AG09309 (cell line): ENCODE measurements around the gene TTC9C.
"Not testable (repeated sequence)": the region's sequence is repeated elsewhere in the genome, so short reads cannot be mapped to it uniquely, and the experiment has no call there.

ENCODE experiments used
- DNase-seq: peaks from one replicate; pipeline ENCODE4 v3.0.0-alpha.2; 2010; ENCODE audit warnings: low read depth
- H3K4me3 ChIP-seq: 2 replicates; pipeline ENCODE4 v1.5.1; 2011; ENCODE audit warnings: mild to moderate bottlenecking, low read depth, low read length, moderate library complexity; ENCODE audit not compliant: control insufficient read depth
- TF ChIP-seq, protein P1 (sequence below): IDR thresholded peaks from 2 replicates; pipeline ENCODE4 v1.5.1; 2011; ENCODE audit warnings: mild to moderate bottlenecking, low read depth, low read length, inconsistent platforms; ENCODE audit not compliant: insufficient read depth, control insufficient read depth; ENCODE audit errors: missing control alignments

Gene TTC9C

DNA sequence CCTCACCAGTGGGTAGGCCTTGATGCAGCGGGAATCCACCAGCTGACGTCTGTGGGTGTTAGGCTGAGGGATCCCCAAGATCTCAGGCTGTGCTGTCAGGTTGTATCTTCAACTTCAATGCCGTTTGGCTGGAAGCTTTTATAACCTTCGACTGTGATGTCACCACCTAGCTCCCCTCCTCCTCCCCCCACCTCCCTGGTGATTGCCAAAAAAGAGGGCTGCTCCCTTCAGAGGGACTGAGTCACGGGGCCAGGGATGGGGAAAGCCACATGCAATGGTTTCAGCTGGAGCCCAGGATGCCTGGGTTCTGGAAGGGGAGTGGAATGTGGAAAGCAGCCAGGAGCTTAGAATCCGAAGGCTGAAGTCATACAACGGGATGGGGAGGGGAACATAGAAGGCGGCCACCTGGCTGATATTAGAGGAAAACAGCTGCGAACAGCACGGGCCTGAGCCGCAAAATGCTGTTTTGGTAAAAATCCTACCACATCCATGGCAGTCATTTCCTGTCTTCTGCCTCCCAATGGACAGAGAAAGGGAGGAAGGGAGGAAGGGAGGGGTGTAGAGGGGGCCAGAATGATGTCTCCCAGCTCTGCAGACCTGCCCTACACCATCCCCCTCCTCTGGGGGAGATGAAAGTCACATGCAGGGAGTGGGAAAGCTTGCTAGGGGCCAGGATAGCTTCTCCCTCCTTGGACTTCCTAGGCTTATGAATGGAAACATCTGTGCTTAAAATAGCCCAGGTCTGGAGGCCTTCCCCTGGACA, 38.7 kb upstream of the TTC9C start, which contains the start of gene LRRN4CL:
LRRN4CL (minus strand) TSS at position 110 of the 763 bp plus-strand sequence. CDS start 1,022 bp downstream, outside the sequence.
- peak; percentile 91 for DNase-seq
- H3K4me3 ChIP-seq: 0 out of 2 replicates have a peak within 1 kb of the TSS, but pooled peaks have one; percentile 0
- TF ChIP-seq, protein P1, sequence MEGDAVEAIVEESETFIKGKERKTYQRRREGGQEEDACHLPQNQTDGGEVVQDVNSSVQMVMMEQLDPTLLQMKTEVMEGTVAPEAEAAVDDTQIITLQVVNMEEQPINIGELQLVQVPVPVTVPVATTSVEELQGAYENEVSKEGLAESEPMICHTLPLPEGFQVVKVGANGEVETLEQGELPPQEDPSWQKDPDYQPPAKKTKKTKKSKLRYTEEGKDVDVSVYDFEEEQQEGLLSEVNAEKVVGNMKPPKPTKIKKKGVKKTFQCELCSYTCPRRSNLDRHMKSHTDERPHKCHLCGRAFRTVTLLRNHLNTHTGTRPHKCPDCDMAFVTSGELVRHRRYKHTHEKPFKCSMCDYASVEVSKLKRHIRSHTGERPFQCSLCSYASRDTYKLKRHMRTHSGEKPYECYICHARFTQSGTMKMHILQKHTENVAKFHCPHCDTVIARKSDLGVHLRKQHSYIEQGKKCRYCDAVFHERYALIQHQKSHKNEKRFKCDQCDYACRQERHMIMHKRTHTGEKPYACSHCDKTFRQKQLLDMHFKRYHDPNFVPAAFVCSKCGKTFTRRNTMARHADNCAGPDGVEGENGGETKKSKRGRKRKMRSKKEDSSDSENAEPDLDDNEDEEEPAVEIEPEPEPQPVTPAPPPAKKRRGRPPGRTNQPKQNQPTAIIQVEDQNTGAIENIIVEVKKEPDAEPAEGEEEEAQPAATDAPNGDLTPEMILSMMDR: peak; percentile 3

DNA sequence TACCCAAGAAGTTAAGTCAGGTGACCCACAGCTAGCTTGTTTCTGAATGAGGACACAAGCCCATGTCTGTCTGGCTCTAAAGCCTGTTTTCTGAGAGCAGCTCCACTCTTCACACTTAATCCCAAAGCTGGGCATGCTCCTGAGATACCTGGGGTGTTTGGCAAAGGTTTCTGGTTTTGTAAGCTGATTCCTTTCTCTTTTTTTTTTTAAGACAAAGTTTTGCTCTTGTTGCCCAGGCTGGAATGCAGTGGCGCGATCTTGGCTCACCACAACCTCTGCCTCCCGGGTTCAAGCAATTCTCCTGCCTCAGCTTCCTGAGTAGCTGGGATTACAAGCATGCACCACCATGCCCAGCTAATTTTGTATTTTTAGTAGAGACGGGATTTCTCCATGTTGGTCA, 34.7 kb upstream of the TTC9C start:
- not testable (repeated sequence) for DNase-seq, H3K4me3 ChIP-seq

DNA sequence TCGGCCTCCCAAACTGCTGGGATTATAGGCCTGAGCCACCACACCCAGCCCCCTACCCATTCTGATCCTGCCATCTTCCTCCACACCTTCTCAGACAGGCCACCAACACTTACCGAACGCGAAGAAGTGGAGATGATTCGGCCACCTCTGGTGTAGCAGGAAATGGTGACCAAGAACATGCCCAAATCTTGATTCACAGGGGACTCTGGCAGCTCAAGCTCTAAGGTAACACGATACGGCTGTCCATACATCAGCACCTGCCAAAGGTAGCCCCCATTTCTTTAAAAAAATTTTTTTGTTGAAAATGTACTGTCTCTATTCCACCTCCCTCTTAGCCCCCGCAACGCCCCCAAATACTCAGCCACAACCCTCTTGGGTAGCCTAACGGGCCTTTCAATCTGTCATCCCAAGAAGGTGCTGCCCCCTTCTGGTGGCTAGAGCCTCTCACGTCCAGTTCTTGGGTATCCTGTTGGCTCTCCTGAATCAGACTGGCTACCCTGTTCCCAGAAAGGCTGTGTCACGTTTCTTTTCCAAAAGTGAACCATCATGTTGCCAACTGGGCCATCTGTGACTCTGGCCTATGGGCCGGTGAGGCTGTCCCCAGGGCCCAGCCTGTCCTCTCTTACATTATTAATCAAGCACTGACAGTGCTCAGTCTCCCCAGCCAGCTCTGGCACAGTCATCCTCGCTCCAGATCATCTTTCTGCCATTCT, 33.7 kb upstream of the TTC9C start:
- DNase-seq: no peak
- no peak overlapping the region for H3K4me3 ChIP-seq
- TF ChIP-seq, protein P1: peak; percentile 81

DNA sequence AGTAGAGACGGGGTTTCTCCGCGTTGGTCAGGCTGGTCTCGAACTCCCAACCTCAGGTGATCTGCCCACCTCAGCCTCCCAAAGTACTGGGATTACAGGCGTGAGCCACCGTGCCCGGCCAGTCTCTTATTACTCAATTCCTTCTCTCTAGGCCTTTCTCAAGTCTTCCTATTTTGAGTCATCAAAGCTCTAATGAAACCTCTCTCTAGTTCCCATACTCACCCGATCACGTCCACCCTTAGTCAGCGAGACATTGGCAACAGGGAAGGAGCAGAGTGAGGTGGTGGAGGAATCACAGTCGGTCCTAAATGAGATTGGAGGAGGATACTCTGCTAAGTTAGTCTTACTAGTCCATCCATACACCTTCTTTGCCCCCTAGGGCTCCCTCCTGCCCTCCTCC, 26.0 kb upstream of the TTC9C start:
- TF ChIP-seq, protein P1: no peak
- DNase-seq: no peak
- no peak overlapping the region for H3K4me3 ChIP-seq

DNA sequence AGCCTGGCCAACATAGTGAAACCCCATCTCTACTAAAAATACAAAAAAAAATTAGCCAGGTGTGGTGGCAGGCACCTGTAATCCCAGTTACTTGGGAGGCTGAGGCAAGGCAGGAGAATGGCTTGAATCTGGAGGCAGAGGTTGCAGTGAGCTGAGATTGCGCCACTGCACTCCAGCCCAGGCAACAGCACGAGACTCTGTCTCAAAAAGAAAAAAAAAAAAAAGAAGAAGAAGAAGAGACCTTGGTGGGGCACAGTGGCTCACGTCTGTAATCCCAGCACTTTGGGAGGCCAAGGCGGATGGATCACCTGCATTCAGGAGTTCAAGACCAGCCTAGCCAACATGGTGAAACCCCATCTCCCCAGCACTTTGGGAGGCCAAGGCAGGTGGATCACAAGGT, 24.4 kb upstream of the TTC9C start:
- H3K4me3 ChIP-seq, DNase-seq: not testable (repeated sequence)

DNA sequence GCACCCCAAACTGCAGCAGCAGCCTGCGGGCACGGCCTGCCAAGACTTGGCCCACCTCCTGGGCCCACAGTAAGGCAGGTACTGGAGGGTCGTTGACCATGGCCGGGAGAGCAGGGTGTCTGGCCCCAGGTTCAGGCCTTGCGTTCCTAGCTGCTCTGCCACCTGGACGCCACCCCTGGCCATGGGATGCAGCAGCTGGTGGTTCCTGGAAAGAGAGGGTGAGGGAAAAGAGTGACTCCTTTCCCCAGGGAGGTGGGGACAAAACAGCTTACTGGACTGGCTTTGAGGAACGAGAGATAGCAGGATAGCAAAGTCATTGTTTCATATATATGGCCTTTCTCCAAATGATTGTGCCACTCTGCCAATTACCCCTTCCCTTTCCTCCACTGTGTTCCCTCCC, 22.9 kb upstream of the TTC9C start:
- H3K4me3 ChIP-seq: peak overlapping the region; percentile 56
- no peak for DNase-seq
- TF ChIP-seq, protein P1: no peak

DNA sequence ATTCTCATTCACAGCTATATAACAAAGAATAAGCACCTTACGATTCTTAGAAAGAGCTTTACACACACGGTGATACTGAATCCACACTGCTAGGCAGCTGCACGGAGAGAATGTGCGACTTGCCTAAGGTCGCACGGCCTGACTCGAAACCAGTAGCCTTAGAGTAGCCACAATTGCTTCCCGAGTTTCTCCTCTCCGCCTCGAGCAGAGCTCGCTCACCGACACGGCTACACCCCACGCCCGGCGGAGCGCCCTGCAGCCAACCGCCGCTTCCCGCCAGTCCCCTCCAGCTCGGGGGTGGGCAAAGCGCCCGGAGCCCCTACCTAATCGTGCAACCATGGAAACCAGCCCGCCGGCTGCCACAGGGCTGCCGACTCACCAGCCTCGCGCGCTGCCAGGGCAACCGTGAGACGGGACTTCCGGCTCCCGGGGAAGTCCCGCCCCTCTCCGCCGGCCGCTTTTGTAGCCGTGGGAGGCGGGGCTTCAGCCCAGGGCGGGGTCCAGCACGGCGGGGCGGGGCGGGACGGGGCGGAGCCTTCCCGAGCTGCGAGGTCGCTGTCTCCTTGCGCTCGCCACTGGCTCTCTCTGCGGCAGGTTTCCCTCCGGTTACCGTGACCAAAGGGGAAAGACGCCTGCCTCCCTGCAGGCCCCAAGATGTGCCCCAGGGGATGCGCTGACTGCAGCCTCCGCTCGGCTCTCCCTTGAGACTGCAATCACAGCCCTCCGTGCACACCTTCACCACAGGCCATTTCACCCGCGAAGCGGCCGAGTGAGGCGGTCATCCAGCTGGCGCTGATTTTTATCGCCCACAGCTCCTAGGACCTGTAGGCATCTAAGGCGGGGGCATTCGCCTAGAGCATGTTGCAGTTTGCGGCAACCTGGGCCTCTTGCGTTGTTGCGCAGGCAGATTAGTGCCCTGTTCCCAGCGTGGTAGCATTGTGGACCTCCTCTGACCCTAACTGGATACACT, 22.1 kb upstream of the TTC9C start:
- H3K4me3 ChIP-seq: peak overlapping the region; percentile 56
- DNase-seq: peak; percentile 57
- TF ChIP-seq, protein P1: no peak
